Measurements from ENCODE around the gene FBXW11. TPM values are rescaled to one million over a fixed set of nuclear protein-coding genes. Genes with fewer than 3 reads are reported as not detected.

The FBXW11 gene
- total and polyA plus RNA-seq, 2 of the 8 experiments (the other 6 are each of a cell fraction or from before 2014, with no cell fraction given), result 45.0 to 75.6 TPM

DNA sequence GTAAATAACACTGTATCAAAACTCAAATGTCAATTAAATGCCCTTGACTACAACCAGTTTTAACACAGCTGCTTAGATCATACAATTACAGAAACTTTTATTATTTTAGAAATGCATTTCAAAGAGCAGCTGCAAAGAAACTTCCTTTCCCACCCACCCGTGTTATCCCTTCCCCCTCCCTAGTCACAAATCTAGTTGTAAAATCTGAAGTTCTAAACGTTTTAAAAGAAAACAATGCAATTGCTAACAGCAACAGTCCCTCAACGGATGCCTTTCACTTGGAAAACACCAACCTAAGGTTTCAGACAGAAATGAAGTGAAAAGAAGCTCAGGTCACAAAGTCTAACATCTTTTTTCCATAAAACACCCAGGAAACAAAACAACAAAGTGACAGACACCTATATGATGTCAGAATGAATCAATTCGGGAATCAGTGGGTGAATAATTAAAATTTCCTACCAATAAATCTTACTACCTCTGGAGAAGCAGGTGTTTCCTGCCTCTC lies 100.3 kb downstream of the FBXW11 start (continued):
- no peak for TF ChIP-seq CHD2 (IDR thresholded peaks at IDR 0.05; ENCODE audit: low read length)
- TF ChIP-seq, protein P1, sequence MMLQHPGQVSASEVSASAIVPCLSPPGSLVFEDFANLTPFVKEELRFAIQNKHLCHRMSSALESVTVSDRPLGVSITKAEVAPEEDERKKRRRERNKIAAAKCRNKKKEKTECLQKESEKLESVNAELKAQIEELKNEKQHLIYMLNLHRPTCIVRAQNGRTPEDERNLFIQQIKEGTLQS (IDR thresholded peaks at IDR 0.05; ENCODE audit: insufficient read depth, low read depth, low read length), result no peak
- TF ChIP-seq ZNF274 (IDR thresholded peaks at IDR 0.05; ENCODE audit: borderline replicate concordance, extremely low read depth, low read length), result no peak
- no peak for TF ChIP-seq RXRA (IDR thresholded peaks at IDR 0.05; ENCODE audit: insufficient read depth, low read depth, low read length)
- no peak for TF ChIP-seq KDM4A (IDR thresholded peaks at IDR 0.05; ENCODE audit: low read depth, low read length, severe bottlenecking)
- no peak for TF ChIP-seq RFX5 (IDR thresholded peaks at IDR 0.05; ENCODE audit: borderline replicate concordance, low read depth, low read length)

All from H1 (cell line).